ENCODE data around the gene KCNN1.

The KCNN1 gene

DNA sequence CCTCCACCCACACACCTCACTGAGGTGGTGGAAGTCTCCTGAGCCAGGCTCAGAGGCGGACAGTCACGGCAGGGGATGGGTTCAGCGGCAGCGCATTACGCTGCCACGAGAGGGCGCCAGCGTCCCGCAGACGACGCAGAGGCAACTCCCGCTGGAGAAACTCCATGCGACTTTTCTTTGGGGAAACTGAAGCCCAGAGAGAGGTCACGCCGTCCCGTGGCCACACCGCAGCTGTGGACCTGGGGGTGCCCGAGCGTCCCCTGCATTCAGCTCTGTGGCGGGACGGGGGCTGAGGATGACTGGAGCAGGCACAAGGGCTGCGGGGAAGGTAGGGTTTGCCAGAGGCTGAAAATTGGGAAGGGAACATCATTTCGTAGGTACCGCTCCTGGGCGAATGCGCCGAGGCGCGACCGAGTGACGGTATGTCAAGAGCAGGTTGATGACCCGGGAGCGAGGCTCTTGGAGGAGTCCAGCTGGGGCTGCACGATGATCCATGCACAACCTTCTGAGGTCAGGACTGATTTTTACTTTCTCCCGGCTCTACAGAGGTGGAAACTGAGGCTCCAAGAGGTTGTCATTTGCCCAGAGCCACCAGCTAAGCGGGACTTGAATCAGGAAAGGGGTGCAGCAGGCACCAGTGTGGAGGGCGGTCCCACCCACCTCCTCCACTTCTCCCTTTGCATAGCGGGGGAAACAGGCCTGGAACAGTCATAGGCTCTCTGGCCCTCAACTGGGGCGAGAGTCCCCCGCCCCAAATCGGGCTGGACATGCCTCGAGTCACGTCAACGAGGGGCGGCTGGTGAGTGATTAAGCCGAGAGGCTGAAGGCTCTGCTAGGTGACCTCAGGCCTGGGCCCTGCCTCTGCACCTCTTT, 40.4 kb downstream of the KCNN1 start:
- Histone ChIP-seq H3K9me3 (ENCODE audit: insufficient read depth, low read length) (no peaks in the 10 kb centered on the region), H3K4me2 (ENCODE audit: low read length) (peak overlapping the region; percentile 62), H3K9ac (ENCODE audit: low read length) (peak overlapping the region; percentile 21; the same call in 1 of the 2 replicates), H2AFZ (ENCODE audit: low read depth, low read length) (no peak overlapping the region), H3K79me2 (ENCODE audit: low read length) (peaks cover 20% of the 10 kb centered on the region), H4K20me1 (ENCODE audit: insufficient read depth, low read length) (no peaks in the 10 kb centered on the region), H3K4me1 (ENCODE audit: low read length) (peaks cover 13% of the 10 kb centered on the region), H3K27ac (ENCODE audit: low read length) (no peak overlapping the region), H3K36me3 (replicated peaks; ENCODE audit: low read depth, low read length) (peaks cover 39% of the 10 kb centered on the region), H3K4me3 (ENCODE audit: low read length) (peak overlapping the region; percentile 25; the same call in 1 of the 2 replicates), H3K27me3 (ENCODE audit: low read depth, low read length) (no peaks in the 10 kb centered on the region)
- TF ChIP-seq EZH2phosphoT487 (IDR thresholded peaks at IDR 0.05; ENCODE audit: low read depth) = no peak
- TF ChIP-seq, protein P1, sequence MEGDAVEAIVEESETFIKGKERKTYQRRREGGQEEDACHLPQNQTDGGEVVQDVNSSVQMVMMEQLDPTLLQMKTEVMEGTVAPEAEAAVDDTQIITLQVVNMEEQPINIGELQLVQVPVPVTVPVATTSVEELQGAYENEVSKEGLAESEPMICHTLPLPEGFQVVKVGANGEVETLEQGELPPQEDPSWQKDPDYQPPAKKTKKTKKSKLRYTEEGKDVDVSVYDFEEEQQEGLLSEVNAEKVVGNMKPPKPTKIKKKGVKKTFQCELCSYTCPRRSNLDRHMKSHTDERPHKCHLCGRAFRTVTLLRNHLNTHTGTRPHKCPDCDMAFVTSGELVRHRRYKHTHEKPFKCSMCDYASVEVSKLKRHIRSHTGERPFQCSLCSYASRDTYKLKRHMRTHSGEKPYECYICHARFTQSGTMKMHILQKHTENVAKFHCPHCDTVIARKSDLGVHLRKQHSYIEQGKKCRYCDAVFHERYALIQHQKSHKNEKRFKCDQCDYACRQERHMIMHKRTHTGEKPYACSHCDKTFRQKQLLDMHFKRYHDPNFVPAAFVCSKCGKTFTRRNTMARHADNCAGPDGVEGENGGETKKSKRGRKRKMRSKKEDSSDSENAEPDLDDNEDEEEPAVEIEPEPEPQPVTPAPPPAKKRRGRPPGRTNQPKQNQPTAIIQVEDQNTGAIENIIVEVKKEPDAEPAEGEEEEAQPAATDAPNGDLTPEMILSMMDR (IDR thresholded peaks at IDR 0.05; ENCODE audit: low read depth, low read length) = peak; percentile 98

DNA sequence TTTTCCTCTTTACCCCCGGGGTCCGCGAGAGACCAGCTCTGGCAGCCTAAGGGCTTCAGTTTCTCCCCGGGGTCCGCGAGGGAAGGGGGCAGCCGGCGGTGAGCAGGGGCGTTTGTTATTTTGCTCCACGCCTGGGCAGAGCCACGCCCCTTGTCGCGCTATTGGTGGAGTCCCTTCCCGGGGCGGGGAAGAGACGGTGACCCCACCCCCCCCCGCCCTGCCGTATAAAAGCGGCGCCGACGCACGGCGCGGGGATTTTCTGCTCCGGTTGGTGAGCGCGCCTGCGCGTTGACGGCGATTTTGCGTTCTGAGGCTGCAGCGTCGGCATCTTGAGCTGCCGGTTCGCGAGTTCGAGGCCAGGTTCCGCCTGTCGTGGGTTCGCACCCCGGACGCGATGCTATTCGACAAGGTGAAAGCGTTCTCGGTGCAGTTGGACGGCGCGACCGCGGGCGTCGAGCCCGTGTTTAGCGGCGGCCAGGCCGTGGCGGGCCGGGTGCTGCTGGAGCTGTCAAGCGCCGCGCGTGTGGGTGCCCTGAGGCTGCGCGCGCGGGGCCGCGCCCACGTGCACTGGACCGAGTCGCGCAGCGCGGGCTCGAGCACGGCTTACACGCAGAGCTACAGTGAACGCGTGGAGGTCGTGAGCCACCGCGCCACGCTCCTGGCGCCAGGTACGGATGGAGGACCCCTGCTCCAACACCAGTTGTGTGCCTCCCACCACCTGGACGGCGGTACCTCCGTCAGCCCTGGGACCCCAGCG, 41.2 kb downstream of the KCNN1 start, which contains the start of gene ARRDC2:
ARRDC2 (plus strand) TSS at position 254 of the 757 bp plus-strand sequence; CDS start at position 395, 141 bp downstream.
- peak within 1 kb of the TSS; percentile 21; the same call in 1 of the 2 replicates for H3K9ac ChIP-seq (ENCODE audit: low read length)
- no peak within 1 kb of the TSS for H2AFZ ChIP-seq (ENCODE audit: low read depth, low read length)
- H3K27ac ChIP-seq (ENCODE audit: low read length) = no peak within 1 kb of the TSS

DNA sequence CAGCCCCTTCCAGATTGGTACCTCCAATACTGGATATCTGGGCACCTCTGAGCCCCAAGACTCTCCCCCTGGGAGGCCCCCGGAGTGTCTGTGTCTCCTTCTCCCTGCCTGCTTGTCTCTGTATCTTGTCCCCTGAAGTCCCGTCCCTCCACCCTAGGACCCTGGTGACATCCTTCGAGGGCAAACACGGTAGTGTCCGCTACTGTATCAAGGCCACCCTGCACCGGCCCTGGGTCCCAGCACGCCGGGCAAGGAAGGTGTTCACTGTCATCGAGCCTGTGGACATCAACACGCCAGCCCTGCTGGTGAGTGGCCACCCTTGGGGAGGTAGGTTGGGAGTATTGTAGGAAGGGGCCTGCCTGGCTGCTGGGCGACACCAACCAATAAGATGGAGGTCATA, 41.9 kb downstream of the KCNN1 start:
- Histone ChIP-seq H3K4me3 (ENCODE audit: low read length) (no peak overlapping the region), H3K79me2 (ENCODE audit: low read length) (peaks cover 8% of the 10 kb centered on the region; the same call in 1 of the 2 replicates), H3K4me2 (ENCODE audit: low read length) (no peak overlapping the region), H3K36me3 (replicated peaks; ENCODE audit: low read depth, low read length) (peaks cover 48% of the 10 kb centered on the region), H3K9ac (ENCODE audit: low read length) (no peak overlapping the region), H4K20me1 (ENCODE audit: insufficient read depth, low read length) (no peaks in the 10 kb centered on the region), H3K27ac (ENCODE audit: low read length) (no peak overlapping the region), H2AFZ (ENCODE audit: low read depth, low read length) (no peak overlapping the region), H3K27me3 (ENCODE audit: low read depth, low read length) (no peaks in the 10 kb centered on the region), H3K9me3 (ENCODE audit: insufficient read depth, low read length) (no peaks in the 10 kb centered on the region), H3K4me1 (ENCODE audit: low read length) (peaks cover 9% of the 10 kb centered on the region)
- TF ChIP-seq, protein P1 (IDR thresholded peaks at IDR 0.05; ENCODE audit: low read depth, low read length) = no peak
- no peak for TF ChIP-seq EZH2phosphoT487 (IDR thresholded peaks at IDR 0.05; ENCODE audit: low read depth)

More for the DNA sequence above, 41.2 kb downstream of the KCNN1 start, which contains the start of gene ARRDC2:
- no peak for TF ChIP-seq EZH2phosphoT487 (IDR thresholded peaks at IDR 0.05; ENCODE audit: low read depth)
- TF ChIP-seq, protein P1 (IDR thresholded peaks at IDR 0.05; ENCODE audit: low read depth, low read length) = no peak
- peaks cover 44% of the 10 kb centered on the region for H3K36me3 ChIP-seq (replicated peaks; ENCODE audit: low read depth, low read length)
- peak within 1 kb of the TSS; percentile 25; the same call in 1 of the 2 replicates for H3K4me3 ChIP-seq (ENCODE audit: low read length)
- no peaks in the 10 kb centered on the region for H3K9me3 ChIP-seq (ENCODE audit: insufficient read depth, low read length)
- H3K27me3 ChIP-seq (ENCODE audit: low read depth, low read length) = no peaks in the 10 kb centered on the region
- peaks cover 9% of the 10 kb centered on the region for H3K4me1 ChIP-seq (ENCODE audit: low read length)
- no peaks in the 10 kb centered on the region for H4K20me1 ChIP-seq (ENCODE audit: insufficient read depth, low read length)
- peaks cover 11% of the 10 kb centered on the region for H3K79me2 ChIP-seq (ENCODE audit: low read length)
- peak within 1 kb of the TSS; percentile 62 for H3K4me2 ChIP-seq (ENCODE audit: low read length)

All from OCI-LY3 (cell line).